ENCODE data around the gene SLC27A3. TPM values are rescaled to one million over a fixed set of nuclear protein-coding genes. Genes with fewer than 3 reads are reported as not detected.

The SLC27A3 gene
- total and polyA plus RNA-seq, 2 of the 8 experiments (the other 6 are each of a cell fraction or from before 2014, with no cell fraction given) = 39.1 to 40.1 TPM

DNA sequence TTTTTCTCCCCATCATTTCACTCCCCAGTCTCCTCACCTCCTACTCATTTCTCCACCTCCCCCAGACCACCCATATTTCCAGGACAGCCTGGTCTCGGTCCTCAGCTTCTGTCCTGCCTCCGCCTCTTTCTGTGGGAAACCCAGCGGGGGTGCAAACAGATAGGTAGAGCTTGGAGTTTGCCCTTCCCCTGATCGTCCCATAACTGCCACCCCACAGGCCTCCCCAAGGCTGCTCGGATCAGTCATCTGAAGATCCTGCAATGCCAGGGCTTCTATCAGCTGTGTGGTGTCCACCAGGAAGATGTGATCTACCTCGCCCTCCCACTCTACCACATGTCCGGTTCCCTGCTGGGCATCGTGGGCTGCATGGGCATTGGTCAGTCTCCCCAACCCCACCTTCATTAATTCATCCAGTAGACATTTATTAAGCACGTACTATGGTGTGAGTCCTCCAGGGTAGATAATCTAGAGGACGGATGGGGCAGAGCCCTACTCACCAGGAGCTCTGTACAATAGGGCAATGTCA, 1.7 kb downstream of the SLC27A3 start:
- ChIA-PET POLR2A (ENCODE audit: partially characterized antibody) (interaction anchor here (1.0 to 6.3 kb wide), 14 partner anchors 9 to 215 kb away, joined by 3 to 53 read pairs (median 5); partner anchors contain the start of genes CREB3L4, CRTC2, JTB and RPS27), CTCF (ENCODE audit: partially characterized antibody) (interaction anchor here (0.7 to 2.7 kb wide), 4 partner anchors 12 to 101 kb away, joined by 4 to 12 read pairs (median 6); partner anchors contain the start of gene NPR1)
- Histone ChIP-seq H2BK20ac (ENCODE audit: low read length) (no peak overlapping the region; the same call in 1 of the 2 replicates), H2BK15ac (ENCODE audit: low read length) (peak overlapping the region; percentile 72; the same call in 1 of the 2 replicates), H2AK5ac (ENCODE audit: low read depth, low read length) (0 out of 2 replicates have a peak overlapping the region, but pooled peaks have one; percentile 6), H2BK12ac (ENCODE audit: low read depth, low read length) (peak overlapping the region; percentile 84; the same call in 1 of the 2 replicates), H3K18ac (ENCODE audit: extremely low read depth, low read length) (no peak overlapping the region; the same call in 1 of the 2 replicates), H3K27me3 (replicated peaks in 1 of 4; ENCODE audit: control insufficient read depth in 3 of 4, extremely low read depth in 1 of 4, insufficient read depth in 3 of 4, low read length in 3 of 4) (no peaks in the 10 kb centered on the region; a peak in 1 of 7 replicates), H2BK5ac (ENCODE audit: low read depth, low read length) (peak overlapping the region; percentile 60; the same call in 1 of the 2 replicates), H3K23me2 (ENCODE audit: low read depth, low read length) (peaks cover 11% of the 10 kb centered on the region), H4K20me1 (replicated peaks in 1 of 2; ENCODE audit: control insufficient read depth in 1 of 2, insufficient read depth in 2 of 2, low read length in 2 of 2) (no peaks in the 10 kb centered on the region), H3K9ac (replicated peaks in 1 of 4; ENCODE audit: extremely low read depth in 1 of 4, low read depth in 3 of 4, low read length in 3 of 4) (no peak overlapping the region), H3K36me3 (ENCODE audit: control insufficient read depth in 2 of 4, insufficient read depth in 4 of 4, low read length in 3 of 4) (peaks cover 6 to 14% (median 11%) of the 10 kb centered on the region in 4 experiments; a peak in 4 of 8 replicates), H4K8ac (ENCODE audit: extremely low read depth, insufficient read depth, low read length) (no peak overlapping the region), H3K4ac (replicated peaks; ENCODE audit: insufficient read length, low read depth, low read length) (no peak overlapping the region), H3K27ac (ENCODE audit: low read depth, low read length) (no peak overlapping the region), H2BK120ac (replicated peaks; ENCODE audit: low read depth, low read length) (no peak overlapping the region), H2AFZ (ENCODE audit: low read length) (no peak overlapping the region), H3K79me2 (ENCODE audit: control insufficient read depth in 1 of 2, insufficient read depth in 2 of 2, low read length in 2 of 2) (no peaks in the 10 kb centered on the region; a peak in 1 of 4 replicates), H3K79me1 (ENCODE audit: low read depth, low read length) (peaks cover 5% of the 10 kb centered on the region; the same call in 1 of the 2 replicates), H3K4me1 (replicated peaks in 1 of 4; ENCODE audit: control insufficient read depth in 3 of 4, insufficient read depth in 4 of 4, low read length in 3 of 4) (peaks cover 0 to 17% (median 11%) of the 10 kb centered on the region in 4 experiments; a peak in 6 of 7 replicates), H3K23ac (ENCODE audit: insufficient read length) (no peak overlapping the region), H3K4me3 (ENCODE audit: extremely low read depth in 1 of 4, insufficient read depth in 2 of 4, low read depth in 3 of 4, low read length in 4 of 4) (peak overlapping the region in 1 of 4 experiments; percentile 80; a peak in 2 of 8 replicates), H4K91ac (replicated peaks; ENCODE audit: insufficient read length, low read length) (no peak overlapping the region), H3K14ac (ENCODE audit: insufficient read length) (no peak overlapping the region), H3K9me3 (ENCODE audit: insufficient read depth in 2 of 2, low read depth in 1 of 2, low read length in 1 of 2) (no peaks in the 10 kb centered on the region), H3K56ac (replicated peaks; ENCODE audit: insufficient read length, low read depth, low read length) (no peak overlapping the region), H4K5ac (ENCODE audit: insufficient read length, low read depth, low read length) (no peak overlapping the region), H3K4me2 (ENCODE audit: insufficient read depth in 1 of 2, low read depth in 2 of 2, low read length in 2 of 2) (peak overlapping the region in 1 of 2 experiments; percentile 85; a peak in 2 of 4 replicates)
- FAIRE-seq = no peak
- no peak for DNase-seq (ENCODE audit: low read depth in 1 of 2, low spot score in 2 of 2)
- WGBS, 2 experiments (ENCODE audit: extremely low coverage in 1 of 2, insufficient coverage in 1 of 2, insufficient read length in 1 of 2, insufficient replicate concordance in 2 of 2, low coverage in 1 of 2, low lambda C conversion rate in 2 of 2, missing lambda C conversion rate in 1 of 2) = 93% methylated on average over 10 of the region's 10 CpGs; no CpG with 5 or more reads in 1 of the 2 experiments
- TF ChIP-seq CBX8 (IDR thresholded peaks at IDR 0.05; ENCODE audit: borderline replicate concordance, low read depth, low read length) (no peak), JUND (IDR thresholded peaks at IDR 0.05; ENCODE audit: low read length) (no peak), POLR2AphosphoS5 (IDR thresholded peaks at IDR 0.05; ENCODE audit: low read depth, low read length) (no peak), SIRT6 (IDR thresholded peaks at IDR 0.05; ENCODE audit: low read length) (no peak), POLR2A (IDR thresholded peaks at IDR 0.05; ENCODE audit: control extremely low read depth in 1 of 2, low read depth in 2 of 2, low read length in 2 of 2) (no peak), BCL11A (IDR thresholded peaks at IDR 0.05; ENCODE audit: low read depth in 2 of 2, low read length in 2 of 2) (no peak), NANOG (IDR thresholded peaks at IDR 0.05; ENCODE audit: insufficient read depth, low read depth, low read length, poor library complexity, severe bottlenecking) (no peak), RNF2 (IDR thresholded peaks at IDR 0.05; ENCODE audit: borderline replicate concordance, low read depth, low read length, missing control alignments, poor library complexity, severe bottlenecking) (no peak), TCF12 (IDR thresholded peaks at IDR 0.05; ENCODE audit: low read depth, low read length) (no peak), TEAD4 (IDR thresholded peaks at IDR 0.05; ENCODE audit: low read depth, low read length) (no peak), SIX5 (IDR thresholded peaks at IDR 0.05; ENCODE audit: low read depth, low read length) (no peak), ASH2L (IDR thresholded peaks at IDR 0.05; ENCODE audit: low read length) (no peak), RXRA (IDR thresholded peaks at IDR 0.05; ENCODE audit: insufficient read depth, low read depth, low read length) (no peak)

All from H1 (cell line).